ENCODE data around the gene PIAS4.

Gene PIAS4

DNA sequence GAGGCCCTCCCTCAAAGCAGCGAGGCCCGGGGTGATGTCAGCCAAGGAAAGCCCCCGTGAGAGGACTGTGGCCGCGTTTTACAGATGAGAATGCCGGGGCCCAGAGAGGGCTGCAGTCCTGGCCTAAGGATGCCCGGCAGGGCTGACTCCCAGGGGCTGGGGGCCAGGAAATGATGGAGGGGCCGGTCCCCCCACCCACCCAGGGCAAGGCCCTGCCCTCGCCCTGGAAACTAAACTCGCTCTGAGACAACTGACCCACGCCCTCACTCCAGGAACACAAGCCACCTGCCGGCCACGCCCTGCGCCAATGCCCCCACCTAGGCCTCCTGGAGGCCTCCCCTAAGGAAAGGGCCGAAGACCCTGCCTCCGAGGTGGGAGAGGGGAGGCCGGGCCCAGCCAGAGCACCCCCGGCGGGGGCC is 51.9 kb downstream of the PIAS4 start:
- Histone ChIP-seq H3K4me3 (ENCODE audit: control insufficient read depth in 1 of 7, extremely low read depth in 1 of 7, insufficient read depth in 4 of 7, low read depth in 2 of 7, low read length in 6 of 7) (no peak overlapping the region), H3K27me3 (replicated peaks in 2 of 5; ENCODE audit: control insufficient read depth in 4 of 5, insufficient read depth in 5 of 5, low read length in 4 of 5) (no peaks in the 10 kb centered on the region), H3K9me3 (ENCODE audit: control extremely low read depth in 1 of 5, control insufficient read depth in 4 of 5, insufficient read depth in 2 of 5, low read depth in 1 of 5, low read length in 4 of 5) (no peaks in the 10 kb centered on the region), H3K4me1 (ENCODE audit: control extremely low read depth in 1 of 4, control insufficient read depth in 4 of 4, insufficient read depth in 4 of 4, low read length in 3 of 4) (peaks cover 0 to 40% (median 36%) of the 10 kb centered on the region in 4 experiments), H3K27ac (ENCODE audit: insufficient read depth in 1 of 2, low read depth in 1 of 2, low read length in 2 of 2, poor library complexity in 1 of 2, severe bottlenecking in 2 of 2) (peak overlapping the region; percentile 40 to 74), H3K36me3 (ENCODE audit: control insufficient read depth in 4 of 4, insufficient read depth in 4 of 4, low read length in 3 of 4) (peaks cover 2 to 51% (median 18%) of the 10 kb centered on the region in 4 experiments)
- POLR2A ChIA-PET: no interaction called here
- CTCF ChIA-PET: no interaction called here
- no peak for DNase-seq
- WGBS (ENCODE audit: insufficient coverage): 89% methylated on average over 17 of the region's 19 CpGs

DNA sequence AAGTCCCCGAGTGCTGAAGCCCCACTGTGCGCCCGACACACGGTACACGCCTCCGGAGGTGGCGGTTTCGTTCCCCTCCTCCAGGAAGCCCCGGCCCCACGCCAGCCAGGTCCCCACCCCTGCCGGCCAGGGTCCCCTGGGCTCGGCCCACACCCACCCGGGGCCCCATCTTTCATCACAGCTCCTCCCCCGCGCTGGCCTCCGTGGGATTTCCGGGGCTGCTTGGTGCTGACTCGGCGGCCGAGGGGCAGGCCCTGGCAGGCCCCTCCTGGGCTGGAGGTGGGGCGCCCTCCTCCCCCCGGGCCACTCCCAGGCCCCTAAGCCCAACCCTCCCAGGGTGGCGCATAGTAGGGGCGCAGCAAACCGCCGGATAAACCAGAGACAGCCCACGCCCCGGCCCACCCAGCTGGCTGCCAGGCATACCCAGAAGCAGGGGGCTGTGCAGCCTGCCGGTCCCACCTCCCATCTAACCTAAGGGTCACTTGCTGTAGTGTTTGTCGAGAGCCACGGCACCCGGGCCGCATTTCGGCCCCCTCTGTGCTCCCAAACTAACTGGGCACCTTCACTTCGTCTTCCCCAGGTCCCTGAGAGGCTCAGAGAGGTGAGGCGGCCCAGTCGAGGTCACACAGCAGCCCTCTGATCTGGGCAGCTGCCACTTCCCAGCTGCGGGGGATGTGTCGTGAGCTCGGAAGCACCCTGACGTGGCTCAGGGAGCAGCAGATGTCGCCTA is 52.5 kb downstream of the PIAS4 start:
- no peak overlapping the region for H3K4me3 ChIP-seq (ENCODE audit: control insufficient read depth in 1 of 7, extremely low read depth in 1 of 7, insufficient read depth in 4 of 7, low read depth in 2 of 7, low read length in 6 of 7)
- ChIA-PET CTCF (interaction anchor here (1.5 kb wide), 1 partner anchor 10 kb away, joined by 3 read pairs; no protein-coding TSS in a partner anchor), POLR2A (no interaction called here)
- peaks cover 2 to 45% (median 14%) of the 10 kb centered on the region in 4 experiments for H3K36me3 ChIP-seq (ENCODE audit: control insufficient read depth in 4 of 4, insufficient read depth in 4 of 4, low read length in 3 of 4)
- peaks cover 0 to 44% (median 37%) of the 10 kb centered on the region in 4 experiments for H3K4me1 ChIP-seq (ENCODE audit: control extremely low read depth in 1 of 4, control insufficient read depth in 4 of 4, insufficient read depth in 4 of 4, low read length in 3 of 4)
- 88% methylated on average over 23 of the region's 42 CpGs for WGBS (ENCODE audit: insufficient coverage)
- H3K9me3 ChIP-seq (ENCODE audit: control extremely low read depth in 1 of 5, control insufficient read depth in 4 of 5, insufficient read depth in 2 of 5, low read depth in 1 of 5, low read length in 4 of 5): no peaks in the 10 kb centered on the region
- H3K27ac ChIP-seq (ENCODE audit: insufficient read depth in 1 of 2, low read depth in 1 of 2, low read length in 2 of 2, poor library complexity in 1 of 2, severe bottlenecking in 2 of 2): peak overlapping the region; percentile 40 to 74
- H3K27me3 ChIP-seq (replicated peaks in 2 of 5; ENCODE audit: control insufficient read depth in 4 of 5, insufficient read depth in 5 of 5, low read length in 4 of 5): no peaks in the 10 kb centered on the region
- no peak for DNase-seq

DNA sequence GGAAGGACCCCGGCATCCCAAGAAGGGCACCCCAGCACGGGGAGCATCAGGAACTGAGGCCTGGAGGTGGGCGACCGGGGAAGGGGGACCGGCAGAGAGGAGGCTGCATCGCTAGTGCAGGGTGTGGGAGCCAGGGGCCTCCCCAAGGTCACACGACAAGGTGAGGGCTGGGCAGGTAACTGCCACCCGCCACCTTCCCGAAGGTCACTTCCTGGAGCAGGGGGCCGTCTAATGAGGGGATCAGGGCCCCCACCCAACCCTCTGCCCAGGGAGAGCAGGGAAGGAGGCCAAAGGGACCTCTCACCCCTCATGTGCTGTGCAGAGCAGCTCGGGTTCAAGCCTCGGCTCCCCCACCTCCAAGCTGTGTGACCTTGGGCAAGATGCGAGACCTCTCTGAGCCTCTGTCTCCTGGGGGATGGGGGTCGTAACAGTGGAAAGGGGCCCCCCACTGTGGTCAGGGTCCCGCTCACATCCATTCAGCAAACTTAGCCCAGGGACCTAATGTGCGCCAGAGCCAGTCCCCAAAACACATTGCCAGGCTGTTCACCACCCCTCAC is 53.2 kb downstream of the PIAS4 start:
- ChIA-PET CTCF (interaction anchor here (1.5 kb wide), 1 partner anchor 11 kb away, joined by 3 read pairs; no protein-coding TSS in a partner anchor), POLR2A (no interaction called here)
- no peak overlapping the region for H3K4me3 ChIP-seq (ENCODE audit: control insufficient read depth in 1 of 7, extremely low read depth in 1 of 7, insufficient read depth in 4 of 7, low read depth in 2 of 7, low read length in 6 of 7)
- peak overlapping the region in 1 of 2 experiments; percentile 74 for H3K27ac ChIP-seq (ENCODE audit: insufficient read depth in 1 of 2, low read depth in 1 of 2, low read length in 2 of 2, poor library complexity in 1 of 2, severe bottlenecking in 2 of 2)
- no peaks in the 10 kb centered on the region for H3K9me3 ChIP-seq (ENCODE audit: control extremely low read depth in 1 of 5, control insufficient read depth in 4 of 5, insufficient read depth in 2 of 5, low read depth in 1 of 5, low read length in 4 of 5)
- H3K27me3 ChIP-seq (replicated peaks in 2 of 5; ENCODE audit: control insufficient read depth in 4 of 5, insufficient read depth in 5 of 5, low read length in 4 of 5): no peaks in the 10 kb centered on the region
- no peak for DNase-seq
- H3K4me1 ChIP-seq (ENCODE audit: control extremely low read depth in 1 of 4, control insufficient read depth in 4 of 4, insufficient read depth in 4 of 4, low read length in 3 of 4): peaks cover 0 to 44% (median 37%) of the 10 kb centered on the region in 4 experiments
- 94% methylated on average over 13 of the region's 16 CpGs for WGBS (ENCODE audit: insufficient coverage)
- H3K36me3 ChIP-seq (ENCODE audit: control insufficient read depth in 4 of 4, insufficient read depth in 4 of 4, low read length in 3 of 4): peaks cover 2 to 42% (median 12%) of the 10 kb centered on the region in 4 experiments

DNA sequence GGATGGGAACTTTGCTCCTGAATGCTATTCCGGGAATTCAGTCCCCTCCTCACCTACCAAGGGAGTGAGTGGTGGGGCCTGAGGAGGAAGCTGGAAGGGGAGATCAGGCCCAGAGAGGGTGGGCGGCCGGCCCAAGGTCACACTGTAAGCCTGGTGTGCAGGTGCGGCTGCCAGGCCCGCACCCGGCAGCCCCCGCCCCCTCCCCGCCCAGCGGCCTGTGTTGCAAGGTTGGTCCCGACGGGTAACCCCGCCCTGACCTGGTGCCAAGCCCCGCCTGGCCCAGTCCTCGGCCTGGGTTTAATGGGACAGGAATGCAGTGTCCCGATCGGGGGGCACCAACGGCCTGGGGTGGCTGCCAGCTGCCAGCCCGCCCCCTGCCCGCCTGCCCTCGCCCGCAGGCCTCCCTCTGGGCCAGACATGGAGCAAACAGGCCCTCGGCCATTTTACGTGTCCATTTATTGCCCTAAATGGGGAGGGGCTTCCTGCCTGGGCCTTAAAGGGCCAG is 53.7 kb downstream of the PIAS4 start:
- no peak overlapping the region for H3K4me3 ChIP-seq (ENCODE audit: control insufficient read depth in 1 of 7, extremely low read depth in 1 of 7, insufficient read depth in 4 of 7, low read depth in 2 of 7, low read length in 6 of 7)
- CTCF ChIA-PET: interaction anchor here (1.5 kb wide), 1 partner anchor 11 kb away, joined by 3 read pairs; no protein-coding TSS in a partner anchor
- peaks cover 0 to 38% (median 11%) of the 10 kb centered on the region in 4 experiments for H3K36me3 ChIP-seq (ENCODE audit: control insufficient read depth in 4 of 4, insufficient read depth in 4 of 4, low read length in 3 of 4)
- peak overlapping the region in 1 of 2 experiments; percentile 74 for H3K27ac ChIP-seq (ENCODE audit: insufficient read depth in 1 of 2, low read depth in 1 of 2, low read length in 2 of 2, poor library complexity in 1 of 2, severe bottlenecking in 2 of 2)
- POLR2A ChIA-PET: no interaction called here
- no peaks in the 10 kb centered on the region for H3K27me3 ChIP-seq (replicated peaks in 2 of 5; ENCODE audit: control insufficient read depth in 4 of 5, insufficient read depth in 5 of 5, low read length in 4 of 5)
- WGBS (ENCODE audit: insufficient coverage): 83% methylated on average over 12 of the region's 23 CpGs
- peaks cover 0 to 44% (median 37%) of the 10 kb centered on the region in 4 experiments for H3K4me1 ChIP-seq (ENCODE audit: control extremely low read depth in 1 of 4, control insufficient read depth in 4 of 4, insufficient read depth in 4 of 4, low read length in 3 of 4)
- no peak for DNase-seq
- H3K9me3 ChIP-seq (ENCODE audit: control extremely low read depth in 1 of 5, control insufficient read depth in 4 of 5, insufficient read depth in 2 of 5, low read depth in 1 of 5, low read length in 4 of 5): no peaks in the 10 kb centered on the region

DNA sequence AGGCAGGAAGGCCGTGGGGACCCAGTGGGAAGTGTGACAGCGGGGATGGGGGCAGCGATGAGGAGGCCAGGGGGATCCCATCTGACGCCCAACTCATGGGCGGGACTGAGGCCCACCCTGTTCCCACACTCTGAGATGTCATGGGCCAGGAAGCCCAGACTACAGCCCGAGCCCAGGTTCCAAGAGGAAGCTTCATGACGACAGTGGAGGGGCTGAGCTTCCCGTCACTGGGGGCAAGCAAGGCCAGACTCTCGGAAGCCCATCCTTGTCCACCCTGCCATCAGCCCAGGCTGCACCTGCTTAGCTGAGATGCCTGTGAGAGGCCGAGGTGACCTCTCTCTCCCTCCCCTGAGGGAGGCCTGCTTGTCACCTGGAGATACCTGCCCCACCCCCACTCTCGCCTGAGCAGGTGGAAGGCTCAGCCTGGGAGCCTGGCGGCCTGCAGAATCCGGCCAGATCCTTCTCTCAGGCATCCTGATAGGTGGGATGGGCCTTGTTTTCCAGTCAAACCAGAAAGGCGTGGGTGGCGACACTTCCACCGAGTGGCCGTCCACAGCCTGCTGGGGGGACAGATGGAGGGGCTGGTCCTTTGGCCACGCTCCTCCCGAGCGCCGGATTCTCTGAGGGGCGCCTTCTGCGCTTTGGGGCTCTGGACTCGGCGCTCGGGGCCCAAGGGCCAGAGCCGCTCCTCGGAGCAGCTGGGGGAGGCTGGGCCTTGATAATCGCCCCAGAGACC is 54.3 kb downstream of the PIAS4 start:
- H3K36me3 ChIP-seq (ENCODE audit: control insufficient read depth in 4 of 4, insufficient read depth in 4 of 4, low read length in 3 of 4): peaks cover 0 to 37% (median 11%) of the 10 kb centered on the region in 4 experiments
- no peaks in the 10 kb centered on the region for H3K27me3 ChIP-seq (replicated peaks in 2 of 5; ENCODE audit: control insufficient read depth in 4 of 5, insufficient read depth in 5 of 5, low read length in 4 of 5)
- POLR2A ChIA-PET: no interaction called here
- no peaks in the 10 kb centered on the region for H3K9me3 ChIP-seq (ENCODE audit: control extremely low read depth in 1 of 5, control insufficient read depth in 4 of 5, insufficient read depth in 2 of 5, low read depth in 1 of 5, low read length in 4 of 5)
- no peak overlapping the region for H3K4me3 ChIP-seq (ENCODE audit: control insufficient read depth in 1 of 7, extremely low read depth in 1 of 7, insufficient read depth in 4 of 7, low read depth in 2 of 7, low read length in 6 of 7)
- CTCF ChIA-PET: interaction anchor here (1.1 kb wide), 1 partner anchor 75 kb away, joined by 3 read pairs; no protein-coding TSS in a partner anchor
- H3K27ac ChIP-seq (ENCODE audit: insufficient read depth in 1 of 2, low read depth in 1 of 2, low read length in 2 of 2, poor library complexity in 1 of 2, severe bottlenecking in 2 of 2): peak overlapping the region in 1 of 2 experiments; percentile 4
- H3K4me1 ChIP-seq (ENCODE audit: control extremely low read depth in 1 of 4, control insufficient read depth in 4 of 4, insufficient read depth in 4 of 4, low read length in 3 of 4): peaks cover 0 to 44% (median 37%) of the 10 kb centered on the region in 4 experiments
- DNase-seq: no peak
- WGBS (ENCODE audit: insufficient coverage): 90% methylated on average over 27 of the region's 29 CpGs

DNA sequence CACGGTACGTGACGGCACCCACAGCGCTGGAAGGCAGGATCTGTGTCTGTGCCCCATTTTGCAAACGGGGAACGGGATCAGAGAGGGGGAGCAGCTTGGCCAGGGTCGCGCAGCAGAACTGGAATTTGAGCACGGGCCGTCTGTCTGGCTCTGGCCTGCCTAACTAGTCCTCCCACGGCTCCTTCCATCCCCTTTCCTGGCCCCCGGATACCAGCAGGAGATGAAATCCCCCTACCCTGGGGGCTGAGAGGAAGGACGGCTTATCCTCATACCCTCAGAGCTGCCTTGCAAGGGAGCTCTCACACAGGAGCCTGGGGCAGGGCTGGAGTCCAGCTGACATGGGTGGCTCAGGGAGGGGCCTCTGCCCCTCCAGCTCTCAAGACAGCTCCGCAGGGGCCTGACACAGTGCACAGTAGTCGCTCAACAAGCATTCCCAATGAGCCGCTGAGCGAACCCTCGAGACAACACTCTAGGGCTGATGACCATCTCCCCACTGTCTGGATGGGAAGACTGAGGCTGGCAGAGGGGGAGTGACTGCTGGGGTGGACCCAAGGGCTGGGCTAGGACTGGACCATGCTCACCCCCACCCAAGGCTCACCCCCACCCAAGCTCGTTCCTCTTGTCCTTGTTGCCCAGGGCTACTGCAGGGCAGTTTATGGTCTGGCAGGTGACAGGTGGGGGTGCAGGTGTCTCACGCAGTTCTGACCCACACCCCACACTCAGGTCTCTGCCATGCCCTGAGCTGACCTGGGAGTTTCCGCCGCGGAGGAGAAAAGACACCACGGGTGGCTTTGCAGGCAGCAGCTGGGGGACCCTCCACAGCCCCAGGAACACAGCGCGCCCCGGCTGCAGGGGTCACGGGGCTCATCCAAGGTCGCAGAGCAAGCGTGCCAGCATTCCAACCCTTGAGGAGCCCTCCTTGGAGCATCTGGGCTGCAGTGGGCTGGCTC is 55.2 kb downstream of the PIAS4 start:
- H3K27me3 ChIP-seq (replicated peaks in 2 of 5; ENCODE audit: control insufficient read depth in 4 of 5, insufficient read depth in 5 of 5, low read length in 4 of 5): no peaks in the 10 kb centered on the region
- H3K4me1 ChIP-seq (ENCODE audit: control extremely low read depth in 1 of 4, control insufficient read depth in 4 of 4, insufficient read depth in 4 of 4, low read length in 3 of 4): peaks cover 0 to 44% (median 37%) of the 10 kb centered on the region in 4 experiments
- no peaks in the 10 kb centered on the region for H3K9me3 ChIP-seq (ENCODE audit: control extremely low read depth in 1 of 5, control insufficient read depth in 4 of 5, insufficient read depth in 2 of 5, low read depth in 1 of 5, low read length in 4 of 5)
- no peak overlapping the region for H3K4me3 ChIP-seq (ENCODE audit: control insufficient read depth in 1 of 7, extremely low read depth in 1 of 7, insufficient read depth in 4 of 7, low read depth in 2 of 7, low read length in 6 of 7)
- ChIA-PET CTCF (interaction anchor here (1.1 kb wide), 1 partner anchor 74 kb away, joined by 3 read pairs; no protein-coding TSS in a partner anchor), POLR2A (no interaction called here)
- peak overlapping the region in 1 of 2 experiments; percentile 78 for H3K27ac ChIP-seq (ENCODE audit: insufficient read depth in 1 of 2, low read depth in 1 of 2, low read length in 2 of 2, poor library complexity in 1 of 2, severe bottlenecking in 2 of 2)
- peaks cover 0 to 36% (median 11%) of the 10 kb centered on the region in 4 experiments for H3K36me3 ChIP-seq (ENCODE audit: control insufficient read depth in 4 of 4, insufficient read depth in 4 of 4, low read length in 3 of 4)
- WGBS (ENCODE audit: insufficient coverage): 94% methylated on average over 25 of the region's 30 CpGs
- DNase-seq: no peak
